GM23338 (cell line): ENCODE data around the gene AGAP2.

Source experiments
- CTCF ChIP-seq, 2 experiments: fragments of 200-600 bp in 1 of 2; sonication (generic) in 1 of 2; conservative IDR thresholded peaks; 2 replicates each; pipeline versions ENCODE4 v1.5.1 to v1.6.1; 2016 to 2017; ENCODE audit warnings: antibody characterized with exemption in 2 of 2, low read depth in 2 of 2, mild to moderate bottlenecking in 2 of 2, moderate library complexity in 1 of 2
- EZH2 ChIP-seq: fragments of 200-600 bp; sonication (generic); IDR thresholded peaks from one replicate; pipeline ENCODE4 v1.8.0; 2017; ENCODE audit warnings: antibody characterized with exemption, mild to moderate bottlenecking, low read depth; ENCODE audit not compliant: unreplicated experiment
- EZH2phosphoT487 ChIP-seq: fragments of 200-600 bp; sonication (generic); IDR thresholded peaks from one replicate; pipeline ENCODE4 v1.8.1; 2018; ENCODE audit warnings: antibody characterized with exemption; ENCODE audit not compliant: unreplicated experiment
- JUNB ChIP-seq: IDR thresholded peaks from one replicate; pipeline ENCODE4 v1.6.1; 2016; ENCODE audit warnings: antibody characterized with exemption; ENCODE audit not compliant: unreplicated experiment
- POLR2AphosphoS5 ChIP-seq: IDR thresholded peaks from 2 replicates; pipeline ENCODE4 v1.6.1; 2016; ENCODE audit warnings: antibody characterized with exemption, low read depth

GRCh38 chr12:57715786-57716185 is 22.8 kb downstream of the AGAP2 start:
- TF ChIP-seq CTCF (conservative IDR thresholded peaks at IDR 0.05; ENCODE audit: low read depth in 2 of 2) (no peak), EZH2 (no peak), POLR2AphosphoS5 (no peak), EZH2phosphoT487 (no peak), JUNB (no peak)
